Testis (tissue), 3 donors: ENCODE data around the gene MZT2B. TPM values are rescaled to one million over a fixed set of nuclear protein-coding genes. Genes with fewer than 3 reads are reported as not detected.
"Not testable (repeated sequence)": the region's sequence is repeated elsewhere in the genome, so short reads cannot be mapped to it uniquely, and the experiment has no call there.

ENCODE experiments used
- DNase-seq: peaks from one replicate; pipeline ENCODE4 v3.0.0-alpha.2; 2019
- H3K27ac ChIP-seq, 2 donors: fragments of 200-600 bp; sonication (generic); one replicate each; pipeline ENCODE4 v1.5.1; 2019
- H3K27me3 ChIP-seq: fragments of 200-600 bp; sonication (generic); one replicate; pipeline ENCODE4 v1.5.1; 2019
- H3K36me3 ChIP-seq: fragments of 200-600 bp; sonication (generic); one replicate; pipeline ENCODE4 v1.5.1; 2017; ENCODE audit warnings: low read depth; ENCODE audit errors: missing control alignments
- H3K4me1 ChIP-seq: fragments of 200-600 bp; sonication (generic); one replicate; pipeline ENCODE4 v1.5.1; 2019
- H3K4me3 ChIP-seq, 2 donors: fragments of 200-600 bp; sonication (generic); one replicate each; pipeline ENCODE4 v1.5.1; 2017 to 2019
- H3K9me3 ChIP-seq: fragments of 200-600 bp; sonication (generic); one replicate; pipeline ENCODE4 v1.5.1; 2017
- POLR2A ChIP-seq: fragments of 450-650 bp; IDR thresholded peaks from one replicate; pipeline ENCODE4 v1.6.1; 2017; ENCODE audit warnings: antibody characterized with exemption, mild to moderate bottlenecking, moderate library complexity
- WGBS, 2 donors: methylation state at CpG; one replicate each; pipeline ENCODE4 v1.1.5; 2018; 5-methylcytosine and 5-hydroxymethylcytosine counted together
- intact Hi-C: fragments of 100-400 bp; cut with DNase I; formaldehyde crosslinking; loops from one replicate; pipeline ENCODE4 v1.15.1; 2023; ENCODE audit warnings: low total_unique reads
- polyA plus RNA-seq: library from polyadenylated mRNA; stranded (reverse); fragments of 350-450 nt; fragmentation: Illumina TruSeq; extraction: RNeasy Lipid Tissue Mini Kit (QIAGEN cat#74804); gene quantifications from one replicate; pipeline ENCODE4 v1.2.3, GENCODE V29; 2014; ENCODE audit warnings: low read depth, low replicate concordance; ENCODE audit not compliant: insufficient read depth
- total RNA-seq, 2 donors: library from RNA; depleted of rRNA; stranded (reverse); fragments of >200 nt; gene quantifications; one replicate each; pipeline ENCODE4 v1.2.3, GENCODE V29; 2016
- TF ChIP-seq, protein P1 (sequence below), 3 experiments: fragments of 450-650 bp in 2 of 3; fragments of 200-600 bp in 1 of 3; sonication (generic) in 1 of 3; IDR thresholded peaks; one replicate each; pipeline ENCODE4 v1.5.1; 2016 to 2019; ENCODE audit warnings: antibody characterized with exemption in 3 of 3, mild to moderate bottlenecking in 2 of 3, moderate library complexity in 1 of 3

MZT2B gene
- total and polyA plus RNA-seq, 3 donors from 2014 or later: 132 to 264 (median 137) TPM

DNA sequence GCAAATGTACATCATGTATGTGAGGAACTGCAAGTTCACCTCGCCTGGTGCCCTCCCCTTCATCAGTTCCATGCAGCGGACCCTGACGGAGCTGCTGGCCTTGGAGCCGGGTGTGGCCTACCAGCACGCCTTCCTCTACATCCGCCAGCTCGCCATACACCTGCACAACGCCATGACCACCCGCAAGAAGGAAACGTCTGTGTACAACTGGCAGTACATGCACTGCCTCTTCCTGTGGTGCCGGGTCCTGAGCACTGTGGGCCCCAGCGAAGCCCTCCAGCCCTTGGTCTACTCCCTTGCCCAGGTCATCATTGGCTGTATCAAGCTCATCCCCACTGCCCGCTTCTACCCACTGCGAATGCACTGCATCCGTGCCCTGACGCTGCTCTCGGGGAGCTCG lies 48.3 kb downstream of the MZT2B start:
- peak overlapping the region in 1 of 2 donors; percentile 58 for H3K4me3 ChIP-seq
- WGBS, 2 donors: 76 to 83% methylated on average over 16 to 18 of the region's 18 CpGs
- H3K9me3 ChIP-seq, intact Hi-C loops, H3K27me3 ChIP-seq, DNase-seq, H3K27ac ChIP-seq, H3K4me1 ChIP-seq, H3K36me3 ChIP-seq: not testable (repeated sequence)

DNA sequence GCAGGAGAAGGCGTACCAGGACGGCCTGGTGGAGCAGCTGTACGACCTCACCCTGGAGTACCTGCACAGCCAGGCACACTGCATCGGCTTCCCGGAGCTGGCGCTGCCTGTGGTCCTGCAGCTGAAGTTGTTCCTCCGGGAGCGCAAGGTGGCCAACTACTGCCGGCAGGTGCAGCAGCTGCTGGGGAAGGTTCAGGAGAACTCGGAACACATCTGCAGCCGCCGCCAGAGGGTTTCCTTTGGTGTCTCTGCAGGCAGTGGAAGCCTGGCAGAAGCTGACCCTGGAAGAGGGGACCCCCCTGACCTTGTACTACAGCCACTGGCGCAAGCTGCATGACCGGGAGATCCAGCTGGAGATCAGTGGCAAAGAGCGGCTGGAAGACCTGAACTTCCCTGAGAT lies 48.8 kb downstream of the MZT2B start:
- H3K9me3 ChIP-seq, H3K4me3 ChIP-seq, H3K27me3 ChIP-seq, H3K4me1 ChIP-seq, H3K27ac ChIP-seq, H3K36me3 ChIP-seq, DNase-seq, intact Hi-C loops: not testable (repeated sequence)
- WGBS, 2 donors: 72 to 78% methylated on average over 3 to 4 of the region's 15 CpGs

DNA sequence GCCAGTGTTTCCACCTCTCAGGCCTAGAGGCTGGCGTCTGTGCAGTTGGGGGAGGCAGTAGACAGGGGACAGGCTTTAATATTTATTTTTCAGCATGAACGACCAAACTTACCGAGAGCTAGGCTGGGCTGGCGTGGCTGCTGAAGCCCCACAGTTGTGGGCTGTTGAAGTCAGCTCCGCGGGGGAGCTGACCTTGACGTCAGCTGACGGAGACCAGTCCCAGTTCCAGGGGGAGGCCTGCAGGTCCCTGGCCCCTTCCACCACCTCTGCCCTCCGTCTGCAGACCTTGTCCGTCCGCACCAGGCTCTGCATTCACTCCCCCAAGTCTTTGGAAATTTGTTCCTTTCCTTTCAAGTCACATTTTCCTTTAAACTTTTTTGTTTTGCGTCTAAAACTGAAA lies 49.6 kb downstream of the MZT2B start:
- H3K4me1 ChIP-seq: no peaks in the 10 kb centered on the region
- H3K36me3 ChIP-seq: no peaks in the 10 kb centered on the region
- TF ChIP-seq POLR2A: no peak
- TF ChIP-seq, protein P1, sequence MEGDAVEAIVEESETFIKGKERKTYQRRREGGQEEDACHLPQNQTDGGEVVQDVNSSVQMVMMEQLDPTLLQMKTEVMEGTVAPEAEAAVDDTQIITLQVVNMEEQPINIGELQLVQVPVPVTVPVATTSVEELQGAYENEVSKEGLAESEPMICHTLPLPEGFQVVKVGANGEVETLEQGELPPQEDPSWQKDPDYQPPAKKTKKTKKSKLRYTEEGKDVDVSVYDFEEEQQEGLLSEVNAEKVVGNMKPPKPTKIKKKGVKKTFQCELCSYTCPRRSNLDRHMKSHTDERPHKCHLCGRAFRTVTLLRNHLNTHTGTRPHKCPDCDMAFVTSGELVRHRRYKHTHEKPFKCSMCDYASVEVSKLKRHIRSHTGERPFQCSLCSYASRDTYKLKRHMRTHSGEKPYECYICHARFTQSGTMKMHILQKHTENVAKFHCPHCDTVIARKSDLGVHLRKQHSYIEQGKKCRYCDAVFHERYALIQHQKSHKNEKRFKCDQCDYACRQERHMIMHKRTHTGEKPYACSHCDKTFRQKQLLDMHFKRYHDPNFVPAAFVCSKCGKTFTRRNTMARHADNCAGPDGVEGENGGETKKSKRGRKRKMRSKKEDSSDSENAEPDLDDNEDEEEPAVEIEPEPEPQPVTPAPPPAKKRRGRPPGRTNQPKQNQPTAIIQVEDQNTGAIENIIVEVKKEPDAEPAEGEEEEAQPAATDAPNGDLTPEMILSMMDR (IDR thresholded peaks at IDR 0.05): no peak
- H3K9me3 ChIP-seq: no peaks in the 10 kb centered on the region
- no peaks in the 10 kb centered on the region for H3K27me3 ChIP-seq
- intact Hi-C loops: no loop called here
- no peak overlapping the region for H3K27ac ChIP-seq
- WGBS, 2 donors: 55 to 70% methylated on average over 12 of the region's 12 CpGs
- no peak for DNase-seq
- no peak overlapping the region for H3K4me3 ChIP-seq

DNA sequence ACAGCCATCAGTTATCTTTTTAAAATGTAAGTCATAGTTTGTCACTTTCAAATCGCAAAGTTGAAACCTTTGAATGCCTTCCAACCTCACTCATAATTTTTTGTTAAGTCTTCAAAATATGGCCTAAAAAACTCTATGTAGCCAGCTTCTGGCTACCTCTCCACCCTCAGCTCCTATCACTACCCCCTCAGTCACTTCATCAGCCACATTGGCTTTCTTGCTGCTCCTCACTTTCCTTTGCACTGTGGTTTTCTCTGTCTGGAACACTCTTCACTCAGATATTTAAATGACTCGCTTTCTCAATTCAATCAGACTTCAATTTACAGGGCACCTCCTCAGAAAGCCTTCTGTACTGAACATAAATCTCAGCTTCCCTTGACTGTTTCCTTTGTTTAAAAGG lies 51.0 kb downstream of the MZT2B start:
- H3K4me1 ChIP-seq, H3K27ac ChIP-seq, DNase-seq, H3K27me3 ChIP-seq, H3K9me3 ChIP-seq, H3K36me3 ChIP-seq, intact Hi-C loops, H3K4me3 ChIP-seq: not testable (repeated sequence)
- 89 to 94% methylated on average over 2 of the region's 2 CpGs for WGBS, 2 donors

DNA sequence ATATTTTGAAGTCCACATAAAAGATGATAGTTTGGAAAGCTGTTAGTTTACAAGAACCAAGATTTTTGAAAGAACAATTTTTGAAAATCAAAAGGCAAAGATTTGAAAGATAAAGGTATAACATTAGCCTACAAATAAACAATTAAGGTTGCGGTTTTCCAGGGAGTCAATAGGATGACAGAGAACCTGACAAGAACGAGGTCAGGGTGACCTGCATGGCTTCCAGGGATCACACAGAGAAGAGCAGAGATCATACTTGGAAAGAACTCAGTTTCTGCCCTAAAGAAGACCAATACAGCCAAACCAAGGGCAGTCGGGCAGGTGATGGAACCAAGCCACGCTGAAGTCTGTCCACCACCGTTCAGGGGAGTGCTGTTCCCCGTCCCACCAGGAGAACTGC lies 57.5 kb downstream of the MZT2B start:
- WGBS, 2 donors: 58 to 59% methylated on average over 6 of the region's 6 CpGs
- intact Hi-C loops, H3K9me3 ChIP-seq, H3K4me3 ChIP-seq, H3K27ac ChIP-seq, H3K27me3 ChIP-seq, H3K4me1 ChIP-seq, H3K36me3 ChIP-seq, DNase-seq: not testable (repeated sequence)

Other genes with a start within 250 kb of the MZT2B start
- gene RAB6C, start 202.6 kb upstream of the MZT2B start, total RNA-seq: 1 to 10 TPM; 1.9 to 2.6 TPM
- 1.6 TPM for gene RAB6C, start 202.6 kb upstream of the MZT2B start, polyA plus RNA-seq
- gene POTEF, start 53.0 kb upstream of the MZT2B start, total RNA-seq: 10 to 100 TPM; 56.9 to 88.4 TPM
- gene POTEF, start 53.0 kb upstream of the MZT2B start, polyA plus RNA-seq: 10.3 TPM
- 100 to 1,000 TPM in 1 of 2 donors, 10 to 100 TPM in 1; 72.6 to 117 TPM for gene CCDC74B, start 37.1 kb upstream of the MZT2B start, total RNA-seq
- 140 TPM for gene CCDC74B, start 37.1 kb upstream of the MZT2B start, polyA plus RNA-seq
- 100 to 1,000 TPM; 101 to 121 TPM for gene SMPD4, start 660 bp upstream of the MZT2B start, total RNA-seq
- 89.0 TPM for gene SMPD4, start 660 bp upstream of the MZT2B start, polyA plus RNA-seq
- 100 to 1,000 TPM; 129 to 141 TPM for gene TUBA3E, start 16.2 kb downstream of the MZT2B start, total RNA-seq
- gene TUBA3E, start 16.2 kb downstream of the MZT2B start, polyA plus RNA-seq: 386 TPM
- 100 to 1,000 TPM; 103 to 109 TPM for gene IMP4, start 160.6 kb downstream of the MZT2B start, total RNA-seq
- gene IMP4, start 160.6 kb downstream of the MZT2B start, polyA plus RNA-seq: 57.1 TPM
- 10 to 100 TPM; 23.4 to 33.0 TPM for gene PTPN18, start 173.8 kb downstream of the MZT2B start, total RNA-seq
- gene PTPN18, start 173.8 kb downstream of the MZT2B start, polyA plus RNA-seq: 23.3 TPM